ENCODE data around the gene CXCL17. TPM values are rescaled to one million over a fixed set of nuclear protein-coding genes. Genes with fewer than 3 reads are reported as not detected.

Gene CXCL17
- total and polyA plus RNA-seq, 8 donors, result 8.5 to 257 (median 15.2) TPM

DNA sequence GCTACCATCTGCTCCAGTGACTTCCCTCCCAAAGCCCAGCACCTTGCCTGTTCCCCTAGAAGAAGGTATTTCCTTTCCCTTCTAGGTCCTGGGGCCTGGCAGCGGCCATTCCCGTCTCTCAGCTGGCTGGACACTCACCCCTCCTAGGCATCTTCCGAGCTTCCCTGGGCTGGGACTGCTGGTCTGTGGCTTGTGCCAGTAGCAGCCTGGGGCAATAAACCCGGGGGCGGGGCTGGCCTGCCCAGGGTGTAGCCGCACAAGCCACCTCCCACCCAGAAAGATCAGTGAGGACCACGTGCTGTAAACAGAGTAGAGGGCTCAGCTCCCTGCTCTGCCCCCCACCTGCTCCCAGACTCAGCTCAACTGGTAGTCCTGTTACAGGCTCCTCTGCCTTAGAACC lies 30.5 kb downstream of the CXCL17 start:
- peaks cover 0 to 3% of the 10 kb centered on the region in 2 donors for H3K4me1 ChIP-seq
- TF ChIP-seq, protein P1, sequence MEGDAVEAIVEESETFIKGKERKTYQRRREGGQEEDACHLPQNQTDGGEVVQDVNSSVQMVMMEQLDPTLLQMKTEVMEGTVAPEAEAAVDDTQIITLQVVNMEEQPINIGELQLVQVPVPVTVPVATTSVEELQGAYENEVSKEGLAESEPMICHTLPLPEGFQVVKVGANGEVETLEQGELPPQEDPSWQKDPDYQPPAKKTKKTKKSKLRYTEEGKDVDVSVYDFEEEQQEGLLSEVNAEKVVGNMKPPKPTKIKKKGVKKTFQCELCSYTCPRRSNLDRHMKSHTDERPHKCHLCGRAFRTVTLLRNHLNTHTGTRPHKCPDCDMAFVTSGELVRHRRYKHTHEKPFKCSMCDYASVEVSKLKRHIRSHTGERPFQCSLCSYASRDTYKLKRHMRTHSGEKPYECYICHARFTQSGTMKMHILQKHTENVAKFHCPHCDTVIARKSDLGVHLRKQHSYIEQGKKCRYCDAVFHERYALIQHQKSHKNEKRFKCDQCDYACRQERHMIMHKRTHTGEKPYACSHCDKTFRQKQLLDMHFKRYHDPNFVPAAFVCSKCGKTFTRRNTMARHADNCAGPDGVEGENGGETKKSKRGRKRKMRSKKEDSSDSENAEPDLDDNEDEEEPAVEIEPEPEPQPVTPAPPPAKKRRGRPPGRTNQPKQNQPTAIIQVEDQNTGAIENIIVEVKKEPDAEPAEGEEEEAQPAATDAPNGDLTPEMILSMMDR (IDR thresholded peaks at IDR 0.05), result no peak
- intact Hi-C loops (cut with DNase I), result no loop called here
- peak in 1 of 4 donors; percentile 37 for DNase-seq
- ATAC-seq, result no peak
- no peak overlapping the region for H3K4me3 ChIP-seq
- H3K9me3 ChIP-seq, result no peaks in the 10 kb centered on the region
- H3K27me3 ChIP-seq, result no peaks in the 10 kb centered on the region
- H3K27ac ChIP-seq, result no peak overlapping the region
- peaks cover 0 to 22% of the 10 kb centered on the region in 2 donors for H3K36me3 ChIP-seq

DNA sequence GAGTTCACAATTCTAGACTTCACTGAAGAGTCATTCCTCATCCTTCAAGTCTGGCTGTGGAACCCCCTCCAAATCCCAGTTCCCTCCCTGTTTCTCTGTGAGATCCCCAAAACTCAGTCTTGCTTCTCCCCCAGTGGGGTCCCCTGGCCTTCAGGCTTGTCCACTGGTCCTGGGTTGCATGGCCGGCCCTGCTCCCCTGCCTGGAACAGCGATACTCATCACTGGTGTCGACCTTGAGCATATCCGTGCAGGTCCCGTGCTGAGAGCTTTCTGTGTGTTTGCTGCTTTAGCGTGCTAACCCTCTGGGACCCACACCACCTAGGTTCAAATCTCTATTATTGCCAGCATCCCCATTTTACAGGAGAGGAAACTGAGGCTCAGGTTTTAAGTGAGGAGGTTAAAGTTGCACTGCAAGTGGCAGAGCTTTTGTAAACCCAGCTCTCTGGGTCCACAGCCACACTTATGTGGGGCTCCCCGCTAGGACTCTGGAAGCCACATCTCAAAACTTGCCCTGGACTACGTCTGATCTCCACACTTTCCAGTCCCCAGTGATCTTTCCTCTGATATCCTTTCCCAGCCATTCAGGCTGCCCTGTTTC lies 31.1 kb downstream of the CXCL17 start:
- intact Hi-C loops (cut with DNase I), result no loop called here

DNA sequence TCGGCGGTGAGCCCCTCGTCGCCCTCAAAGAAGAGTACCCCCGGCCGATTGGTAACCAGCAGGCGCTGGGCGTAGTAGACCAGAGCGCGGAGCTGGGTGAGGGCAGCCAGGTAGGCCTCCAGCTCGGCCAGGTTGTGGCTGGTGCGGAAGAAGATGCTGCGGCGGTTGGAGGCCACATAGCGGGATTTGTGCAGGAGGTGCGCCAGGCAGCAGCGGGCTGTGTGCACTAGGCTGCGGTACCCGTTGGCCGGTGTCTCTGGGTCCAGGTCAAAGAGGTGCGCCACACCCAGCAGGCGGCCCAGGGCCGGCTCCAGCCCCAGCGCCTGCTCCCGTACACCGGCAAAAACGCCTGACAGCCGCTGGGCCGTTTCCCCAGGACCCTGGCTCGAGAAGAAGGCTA lies 32.4 kb downstream of the CXCL17 start:
- Histone ChIP-seq H3K9me3 (no peaks in the 10 kb centered on the region), H3K27ac (no peak overlapping the region), H3K4me1 (peaks cover 0 to 3% of the 10 kb centered on the region in 2 donors), H3K27me3 (no peaks in the 10 kb centered on the region), H3K4me3 (no peak overlapping the region), H3K36me3 (peaks cover 0 to 31% of the 10 kb centered on the region in 2 donors)
- DNase-seq (peak in 1 of 4 donors; percentile 75), ATAC-seq (no peak)
- intact Hi-C loops (cut with DNase I), result no loop called here
- TF ChIP-seq, protein P1 (IDR thresholded peaks at IDR 0.05), result no peak

More for the DNA sequence above, 31.1 kb downstream of the CXCL17 start:
- H3K9me3 ChIP-seq, result no peaks in the 10 kb centered on the region
- no peak for ATAC-seq
- peaks cover 0 to 3% of the 10 kb centered on the region in 2 donors for H3K4me1 ChIP-seq
- peaks cover 0 to 28% of the 10 kb centered on the region in 2 donors for H3K36me3 ChIP-seq
- H3K4me3 ChIP-seq, result no peak overlapping the region
- no peaks in the 10 kb centered on the region for H3K27me3 ChIP-seq
- H3K27ac ChIP-seq, result no peak overlapping the region
- TF ChIP-seq, protein P1 (IDR thresholded peaks at IDR 0.05), result no peak
- peak in 1 of 4 donors; percentile 47 for DNase-seq

DNA sequence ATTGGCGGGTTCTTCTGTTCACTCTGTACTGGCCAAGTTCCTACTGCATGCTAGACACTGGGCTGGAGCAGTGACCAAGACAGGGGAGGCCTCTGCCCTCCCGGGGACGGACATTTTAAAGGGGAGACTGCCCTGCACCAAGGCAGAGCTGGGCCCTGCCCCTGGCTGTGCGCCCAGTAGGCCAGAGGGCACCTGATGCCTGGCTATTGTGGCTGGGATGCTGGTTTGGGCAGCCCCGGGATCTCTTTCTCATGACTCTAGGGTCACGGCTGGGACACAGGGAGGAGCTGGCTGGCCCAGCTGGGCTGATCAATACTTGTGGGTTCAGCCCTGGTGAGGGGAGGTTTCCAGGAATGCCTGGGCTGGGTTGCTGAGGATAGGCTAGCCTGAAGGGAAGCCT lies 33.3 kb downstream of the CXCL17 start:
- Histone ChIP-seq H3K27ac (no peak overlapping the region), H3K9me3 (no peaks in the 10 kb centered on the region), H3K4me3 (no peak overlapping the region), H3K36me3 (peaks cover 0 to 40% of the 10 kb centered on the region in 2 donors), H3K27me3 (no peaks in the 10 kb centered on the region), H3K4me1 (peaks cover 0 to 3% of the 10 kb centered on the region in 2 donors)
- DNase-seq, result peak in 1 of 4 donors; percentile 59
- no peak for ATAC-seq
- intact Hi-C loops (cut with DNase I), result no loop called here
- TF ChIP-seq, protein P1 (IDR thresholded peaks at IDR 0.05), result no peak

DNA sequence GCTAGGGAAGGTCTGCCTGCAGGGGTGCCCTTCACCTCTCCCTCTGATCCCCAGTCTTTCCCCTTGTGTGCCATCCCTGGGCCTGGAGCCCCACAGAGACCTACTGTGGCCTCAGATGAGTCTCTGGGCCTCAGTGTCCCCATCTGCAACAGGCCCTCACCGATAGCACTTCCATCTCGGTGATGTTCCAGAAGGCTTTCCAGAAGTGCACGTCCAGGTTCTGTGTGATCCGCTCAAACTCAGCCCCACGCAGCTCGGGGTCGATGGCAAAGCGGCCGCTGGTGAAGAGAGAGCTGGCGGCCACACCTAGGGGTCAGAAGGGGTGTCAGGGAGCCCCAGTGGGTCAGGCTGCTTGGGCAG lies 35.0 kb downstream of the CXCL17 start:
- H3K4me1 ChIP-seq, result peaks cover 0 to 3% of the 10 kb centered on the region in 2 donors
- H3K4me3 ChIP-seq, result no peak overlapping the region
- no peak overlapping the region for H3K27ac ChIP-seq
- H3K27me3 ChIP-seq, result no peaks in the 10 kb centered on the region
- no peak for ATAC-seq
- H3K36me3 ChIP-seq, result peaks cover 0 to 49% of the 10 kb centered on the region in 2 donors
- no peak for DNase-seq
- H3K9me3 ChIP-seq, result no peaks in the 10 kb centered on the region
- intact Hi-C loops (cut with DNase I), result no loop called here
- TF ChIP-seq, protein P1 (IDR thresholded peaks at IDR 0.05), result no peak
